Neuronal stem cell (in vitro differentiated cells): ENCODE measurements around the gene C3.

Experiments used
- DNase-seq: peaks from one replicate; pipeline ENCODE4 v3.0.0-alpha.2; 2013; ENCODE audit warnings: low spot score
- H2AFZ ChIP-seq: one replicate; pipeline ENCODE4 v1.6.1; 2013; ENCODE audit warnings: mild to moderate bottlenecking, low read length, inconsistent platforms
- H2AK5ac ChIP-seq: 2 replicates; pipeline ENCODE4 v1.6.1; 2013; ENCODE audit warnings: low read depth, mild to moderate bottlenecking, inconsistent platforms, low read length, moderate library complexity, mixed read lengths
- H2BK120ac ChIP-seq: 2 replicates; pipeline ENCODE4 v1.6.1; 2013; ENCODE audit warnings: low read depth, mild to moderate bottlenecking, inconsistent platforms, low read length, moderate library complexity, mixed read lengths
- H2BK12ac ChIP-seq: one replicate; pipeline ENCODE4 v1.6.1; 2013; ENCODE audit warnings: low read length, inconsistent platforms
- H2BK15ac ChIP-seq: 2 replicates; pipeline ENCODE4 v1.6.1; 2013; ENCODE audit warnings: mild to moderate bottlenecking, low read length, inconsistent platforms, mixed read lengths
- H2BK5ac ChIP-seq: one replicate; pipeline ENCODE4 v1.6.1; 2013; ENCODE audit warnings: inconsistent platforms, mild to moderate bottlenecking, low read length, moderate library complexity
- H3K14ac ChIP-seq: one replicate; pipeline ENCODE4 v1.6.1; 2013; ENCODE audit warnings: low read length, inconsistent platforms
- H3K18ac ChIP-seq: 2 replicates; pipeline ENCODE4 v1.6.1; 2013; ENCODE audit warnings: low read length, inconsistent platforms
- H3K23ac ChIP-seq: 2 replicates; pipeline ENCODE4 v1.6.1; 2013; ENCODE audit warnings: low read depth, mild to moderate bottlenecking, mixed read lengths, low read length, inconsistent platforms; ENCODE audit not compliant: poor library complexity
- H3K27ac ChIP-seq: replicated peaks from 3 replicates; pipeline ENCODE4 v1.5.1; 2013; ENCODE audit warnings: low read length, inconsistent platforms
- H3K27me3 ChIP-seq, 3 experiments: 2 replicates each; pipeline ENCODE4 v1.6.1; 2013; ENCODE audit warnings: low read length in 3 of 3, mild to moderate bottlenecking in 2 of 3, inconsistent platforms in 1 of 3, low read depth in 1 of 3, mixed read lengths in 1 of 3, moderate library complexity in 1 of 3; ENCODE audit not compliant: control insufficient read depth in 3 of 3, insufficient read depth in 3 of 3
- H3K36me3 ChIP-seq, 2 donors: replicated peaks in 1 of 2; 2 replicates each; pipeline ENCODE4 v1.6.1; 2013; ENCODE audit warnings: low read length in 2 of 2; ENCODE audit not compliant: control insufficient read depth in 2 of 2, insufficient read depth in 2 of 2
- H3K4ac ChIP-seq: 2 replicates; pipeline ENCODE4 v1.6.1; 2013; ENCODE audit warnings: inconsistent platforms, mild to moderate bottlenecking, low read length, moderate library complexity
- H3K4me1 ChIP-seq, 2 donors: 1 replicate in 1 of 2; 2 replicates in 1 of 2; pipeline ENCODE4 v1.6.1; 2013; ENCODE audit warnings: low read length in 2 of 2, low read depth in 1 of 2; ENCODE audit not compliant: control insufficient read depth in 2 of 2, insufficient read depth in 1 of 2
- H3K4me2 ChIP-seq: one replicate; pipeline ENCODE4 v1.6.1; 2013; ENCODE audit warnings: mild to moderate bottlenecking, low read length, inconsistent platforms; ENCODE audit not compliant: insufficient read depth, poor library complexity, severe bottlenecking
- H3K4me3 ChIP-seq, 2 donors: 2 replicates each; pipeline ENCODE4 v1.5.1; 2013; ENCODE audit warnings: low read length in 2 of 2, mild to moderate bottlenecking in 2 of 2, inconsistent platforms in 1 of 2, moderate library complexity in 1 of 2
- H3K79me1 ChIP-seq: one replicate; pipeline ENCODE4 v1.6.1; 2013; ENCODE audit warnings: low read depth, mild to moderate bottlenecking, inconsistent platforms, low read length, moderate library complexity
- H3K9ac ChIP-seq: one replicate; pipeline ENCODE4 v1.6.1; 2013; ENCODE audit warnings: mild to moderate bottlenecking, low read depth, low read length, inconsistent platforms; ENCODE audit not compliant: poor library complexity
- H3K9me3 ChIP-seq, 2 donors: replicated peaks in 1 of 2; 2 replicates each; pipeline versions ENCODE3 to v1.6.1; 2013; ENCODE audit warnings: low read length in 2 of 2, mild to moderate bottlenecking in 2 of 2, inconsistent platforms in 1 of 2, low read depth in 1 of 2, mixed read lengths in 1 of 2, moderate library complexity in 1 of 2; ENCODE audit not compliant: control insufficient read depth in 2 of 2, insufficient read depth in 1 of 2
- H4K8ac ChIP-seq: one replicate; pipeline ENCODE4 v1.6.1; 2013; ENCODE audit warnings: low read depth, mild to moderate bottlenecking, inconsistent platforms, low read length, moderate library complexity
- H4K91ac ChIP-seq: one replicate; pipeline ENCODE4 v1.6.1; 2013; ENCODE audit warnings: low read length, low read depth, mild to moderate bottlenecking, inconsistent platforms; ENCODE audit not compliant: poor library complexity
- WGBS, 2 donors: extraction: QIAGEN DNeasy Blood & Tissue Kit; methylation state at CpG; one replicate each; pipeline ENCODE4 v1.1.7; 2013; ENCODE audit warnings: missing lambda C conversion rate in 2 of 2, mixed read lengths in 1 of 2; ENCODE audit not compliant: insufficient read length in 2 of 2, insufficient replicate concordance in 1 of 2; ENCODE audit errors: extremely low coverage in 2 of 2; 5-methylcytosine and 5-hydroxymethylcytosine counted together

C3 gene

GRCh38 chr19:6740589-6741343, 20.3 kb upstream of the C3 start:
- peak; percentile 67 for DNase-seq
- H3K79me1 ChIP-seq = no peaks in the 10 kb centered on the region
- H3K36me3 ChIP-seq = peaks cover 3 to 17% of the 10 kb centered on the region in 2 donors
- no peak overlapping the region for H3K14ac ChIP-seq
- no peaks in the 10 kb centered on the region for H3K27me3 ChIP-seq
- H2AFZ ChIP-seq = peak overlapping the region; percentile 88
- peaks cover 33 to 36% of the 10 kb centered on the region in 2 donors for H3K4me1 ChIP-seq
- peak overlapping the region; percentile 79 for H3K9ac ChIP-seq
- H3K9me3 ChIP-seq = peaks cover 0 to 3% of the 10 kb centered on the region in 2 donors
- no peak overlapping the region for H2BK12ac ChIP-seq
- H3K27ac ChIP-seq = no peak overlapping the region
- H3K4me2 ChIP-seq = peak overlapping the region; percentile 79
- H3K18ac ChIP-seq = peak overlapping the region; percentile 93
- H4K8ac ChIP-seq = no peak overlapping the region
- peak overlapping the region; percentile 72 to 95 for H3K4me3 ChIP-seq
- peak overlapping the region; percentile 57 for H2AK5ac ChIP-seq
- H2BK120ac ChIP-seq = no peak overlapping the region
- H4K91ac ChIP-seq = no peak overlapping the region
- H2BK5ac ChIP-seq = peak overlapping the region; percentile 68
- H2BK15ac ChIP-seq = no peak overlapping the region
- no CpG with 5 or more reads among the region's 46 CpGs for WGBS, 2 donors
- no peak overlapping the region for H3K4ac ChIP-seq
- H3K23ac ChIP-seq = peak overlapping the region; percentile 52

- Histone ChIP-seq H4K91ac (no peak overlapping the region), H3K27ac (no peak overlapping the region), H2BK5ac (peak overlapping the region; percentile 49), H3K9ac (peak overlapping the region; percentile 75), H3K18ac (peak overlapping the region; percentile 93), H2BK12ac (no peak overlapping the region), H3K79me1 (peaks cover 2% of the 10 kb centered on the region), H3K14ac (no peak overlapping the region), H3K9me3 (no peaks in the 10 kb centered on the region), H2BK15ac (no peak overlapping the region), H3K4ac (no peak overlapping the region), H4K8ac (no peak overlapping the region), H3K4me1 (peaks cover 34 to 39% of the 10 kb centered on the region in 2 donors), H2AFZ (peak overlapping the region; percentile 88), H3K4me2 (peak overlapping the region; percentile 79), H2AK5ac (peak overlapping the region; percentile 57), H2BK120ac (peak overlapping the region; percentile 64), H3K4me3 (peak overlapping the region; percentile 72 to 95), H3K23ac (peak overlapping the region; percentile 52), H3K36me3 (peaks cover 2 to 10% of the 10 kb centered on the region in 2 donors), H3K27me3 (no peaks in the 10 kb centered on the region)
- WGBS, 2 donors = no CpG with 5 or more reads among the region's 34 CpGs
- no peak for DNase-seq
Observed at GRCh38 chr19:6739883-6740588, 19.6 kb upstream of the C3 start.

GRCh38 chr19:6739390-6739882, 19.0 kb upstream of the C3 start, which contains the start of gene TRIP10:
TRIP10 (plus strand) TSS chr19:6739680; CDS start chr19:6739762, 82 bp downstream.
- Histone ChIP-seq H3K9ac (peak within 1 kb of the TSS; percentile 75), H3K4me1 (peaks cover 30 to 36% of the 10 kb centered on the region in 2 donors), H3K18ac (peak within 1 kb of the TSS; percentile 93), H3K27ac (peak within 1 kb of the TSS; percentile 32), H3K4ac (no peak within 1 kb of the TSS), H2BK12ac (peak within 1 kb of the TSS; percentile 92), H3K4me3 (peak within 1 kb of the TSS; percentile 72 to 95), H2AFZ (peak within 1 kb of the TSS; percentile 90), H2BK15ac (peak within 1 kb of the TSS; percentile 97), H2AK5ac (peak within 1 kb of the TSS; percentile 91), H4K91ac (no peak within 1 kb of the TSS), H3K23ac (peak within 1 kb of the TSS; percentile 97), H3K79me1 (peaks cover 2% of the 10 kb centered on the region), H3K4me2 (peak within 1 kb of the TSS; percentile 79), H3K36me3 (peaks cover 0 to 6% of the 10 kb centered on the region in 2 donors), H2BK5ac (peak within 1 kb of the TSS; percentile 76), H4K8ac (no peak within 1 kb of the TSS), H3K9me3 (no peaks in the 10 kb centered on the region), H2BK120ac (peak within 1 kb of the TSS; percentile 92), H3K27me3 (no peaks in the 10 kb centered on the region), H3K14ac (no peak within 1 kb of the TSS)
- no CpG with 5 or more reads among the region's 47 CpGs for WGBS, 2 donors
- DNase-seq = peak; percentile 79
